ENCODE data around the gene AGAP5.

AGAP5 gene

DNA sequence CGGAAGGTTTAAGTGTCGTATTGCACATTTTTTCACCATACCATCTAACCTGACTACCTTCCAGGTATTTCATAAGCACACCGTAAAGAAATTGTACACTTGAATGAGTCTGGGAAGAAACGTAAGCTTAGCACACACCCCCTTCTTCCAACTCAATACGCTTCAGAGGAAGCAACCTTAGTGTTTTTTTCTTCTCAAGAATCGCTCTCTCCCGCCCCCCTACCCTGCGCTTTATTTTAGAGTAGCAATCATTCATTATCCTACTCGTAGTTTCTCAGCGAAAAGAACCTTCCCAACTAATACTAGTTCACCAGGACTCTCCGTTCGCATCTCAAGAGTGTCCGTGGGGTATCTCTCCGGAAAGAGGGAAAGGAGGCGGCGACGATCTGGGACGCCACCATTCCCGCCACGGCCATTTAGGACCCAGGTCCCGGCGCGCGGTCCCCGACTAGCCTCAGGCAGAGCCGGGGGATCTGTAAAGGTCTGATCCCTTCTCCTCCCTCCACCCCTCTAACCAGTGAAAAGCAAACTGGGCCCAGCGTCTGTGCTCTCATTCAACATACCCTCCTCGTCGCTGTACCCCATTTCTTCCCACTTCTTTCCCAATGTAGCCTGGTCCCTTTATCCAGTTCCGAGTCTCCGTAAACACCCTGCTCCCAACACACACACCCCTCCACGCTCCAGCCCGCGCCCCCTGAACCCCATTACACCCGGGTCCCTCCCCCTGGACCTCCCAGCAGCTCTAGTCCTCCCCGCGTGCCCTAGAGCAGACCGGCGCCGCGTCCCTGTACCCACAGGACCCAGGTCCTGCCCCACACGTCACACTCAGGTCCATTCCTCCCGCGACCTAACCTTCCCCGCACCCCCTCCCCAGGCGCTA is 72.7 kb downstream of the AGAP5 start:
- no peak for DNase-seq

Data from activated CD8-positive, alpha-beta memory T cell treated with anti-CD3 and anti-CD28 coated beads for 24 hours (primary cell).